Esophagus muscularis mucosa (tissue), 4 donors: ENCODE results near the gene WWOX. TPM values are rescaled to one million over a fixed set of nuclear protein-coding genes. Genes with fewer than 3 reads are reported as not detected.

ENCODE experiments used
- DNase-seq: peaks from one replicate; pipeline ENCODE4 v3.0.0-alpha.2; 2017; ENCODE audit errors: extremely low spot score
- H3K27ac ChIP-seq, 4 donors: fragments of 200-600 bp; sonication (generic); replicated peaks in 1 of 4; 1 replicate in 3 of 4; 2 replicates in 1 of 4; pipeline ENCODE4 v1.5.1; 2016 to 2019; ENCODE audit warnings: mild to moderate bottlenecking in 1 of 4
- H3K27me3 ChIP-seq, 4 donors: fragments of 200-600 bp; sonication (generic); one replicate each; pipeline versions ENCODE4 v1.5.1 to v1.6.0; 2016 to 2019
- H3K36me3 ChIP-seq, 4 donors: fragments of 200-600 bp; sonication (generic); one replicate each; pipeline ENCODE4 v1.5.1; 2016 to 2019
- H3K4me1 ChIP-seq, 4 donors: fragments of 200-600 bp; sonication (generic); one replicate each; pipeline ENCODE4 v1.5.1; 2016 to 2019
- H3K4me3 ChIP-seq, 4 donors: fragments of 200-600 bp; sonication (generic); 1 replicate in 2 of 4; 2 replicates in 2 of 4; pipeline ENCODE4 v1.5.1; 2016 to 2019; ENCODE audit warnings: mild to moderate bottlenecking in 4 of 4, moderate library complexity in 1 of 4
- H3K9me3 ChIP-seq, 4 donors: fragments of 200-600 bp; sonication (generic); 1 replicate in 3 of 4; 2 replicates in 1 of 4; pipeline ENCODE4 v1.5.1; 2016 to 2019
- EP300 ChIP-seq: sonication (generic); formaldehyde crosslinking; IDR thresholded peaks from one replicate; pipeline ENCODE4 v1.6.1; 2017; ENCODE audit warnings: antibody characterized with exemption
- POLR2A ChIP-seq: fragments of 450-650 bp; IDR thresholded peaks from one replicate; pipeline ENCODE4 v1.6.1; 2017; ENCODE audit warnings: antibody characterized with exemption, moderate library complexity, mild to moderate bottlenecking, low read depth
- POLR2AphosphoS5 ChIP-seq, 2 donors: sonication (generic); formaldehyde crosslinking; IDR thresholded peaks; one replicate each; pipeline ENCODE4 v1.6.1; 2017; ENCODE audit warnings: antibody characterized with exemption in 2 of 2
- WGBS: methylation state at CpG from one replicate; pipeline ENCODE4 v1.1.5; 2018; 5-methylcytosine and 5-hydroxymethylcytosine counted together
- intact Hi-C: fragments of 100-400 bp; cut with DNase I; formaldehyde crosslinking; loops from one replicate; pipeline ENCODE4 v1.15.1; 2023
- total RNA-seq, 4 donors: library from RNA; depleted of rRNA; stranded (reverse); fragments of >200 nt; gene quantifications; one replicate each; pipeline versions ENCODE4 v1.1.0 to v1.2.1, GENCODE V29; 2016
- TF ChIP-seq, protein P1 (sequence below), 3 experiments: fragments of 200-600 bp in 2 of 3; fragments of 450-650 bp in 1 of 3; sonication (generic) in 2 of 3; IDR thresholded peaks; one replicate each; pipeline ENCODE4 v1.5.1; 2017 to 2019; ENCODE audit warnings: antibody characterized with exemption in 3 of 3, mild to moderate bottlenecking in 2 of 3, moderate library complexity in 1 of 3

Gene WWOX
- total RNA-seq, 4 donors from 2014 or later, result 14.4 to 27.8 (median 15.4) TPM

DNA sequence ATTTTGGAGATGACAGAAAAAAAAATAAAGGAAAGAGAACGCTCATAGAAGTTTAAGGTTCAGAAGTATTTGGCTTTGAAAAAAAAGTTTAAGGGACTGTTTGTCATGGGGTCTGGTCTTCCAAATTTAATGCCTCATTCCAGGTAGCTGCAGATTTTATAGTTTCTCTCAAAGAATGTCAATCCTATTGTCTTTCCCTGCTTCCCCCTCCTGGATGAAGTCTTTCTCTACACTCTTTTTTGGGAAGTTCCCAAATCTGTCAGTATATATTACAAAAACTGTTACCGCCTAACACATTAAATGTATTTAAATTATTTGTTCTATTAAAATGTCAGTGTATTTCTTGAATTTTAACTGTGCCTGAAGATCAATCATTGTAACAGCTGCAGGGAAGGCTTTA lies 1043.6 kb downstream of the WWOX start:
- H3K9me3 ChIP-seq, result no peaks in the 10 kb centered on the region
- WGBS, result 95% methylated on average over 2 of the region's 2 CpGs
- TF ChIP-seq POLR2A (no peak), EP300 (no peak), POLR2AphosphoS5 (IDR thresholded peaks at IDR 0.05) (no peak)
- TF ChIP-seq, protein P1, sequence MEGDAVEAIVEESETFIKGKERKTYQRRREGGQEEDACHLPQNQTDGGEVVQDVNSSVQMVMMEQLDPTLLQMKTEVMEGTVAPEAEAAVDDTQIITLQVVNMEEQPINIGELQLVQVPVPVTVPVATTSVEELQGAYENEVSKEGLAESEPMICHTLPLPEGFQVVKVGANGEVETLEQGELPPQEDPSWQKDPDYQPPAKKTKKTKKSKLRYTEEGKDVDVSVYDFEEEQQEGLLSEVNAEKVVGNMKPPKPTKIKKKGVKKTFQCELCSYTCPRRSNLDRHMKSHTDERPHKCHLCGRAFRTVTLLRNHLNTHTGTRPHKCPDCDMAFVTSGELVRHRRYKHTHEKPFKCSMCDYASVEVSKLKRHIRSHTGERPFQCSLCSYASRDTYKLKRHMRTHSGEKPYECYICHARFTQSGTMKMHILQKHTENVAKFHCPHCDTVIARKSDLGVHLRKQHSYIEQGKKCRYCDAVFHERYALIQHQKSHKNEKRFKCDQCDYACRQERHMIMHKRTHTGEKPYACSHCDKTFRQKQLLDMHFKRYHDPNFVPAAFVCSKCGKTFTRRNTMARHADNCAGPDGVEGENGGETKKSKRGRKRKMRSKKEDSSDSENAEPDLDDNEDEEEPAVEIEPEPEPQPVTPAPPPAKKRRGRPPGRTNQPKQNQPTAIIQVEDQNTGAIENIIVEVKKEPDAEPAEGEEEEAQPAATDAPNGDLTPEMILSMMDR (IDR thresholded peaks at IDR 0.05), result no peak
- H3K27me3 ChIP-seq, result no peaks in the 10 kb centered on the region
- H3K4me3 ChIP-seq, result no peak overlapping the region
- no peak for DNase-seq
- no peaks in the 10 kb centered on the region for H3K4me1 ChIP-seq
- no peaks in the 10 kb centered on the region for H3K36me3 ChIP-seq
- no peak overlapping the region for H3K27ac ChIP-seq
- intact Hi-C loops, result no loop called here

DNA sequence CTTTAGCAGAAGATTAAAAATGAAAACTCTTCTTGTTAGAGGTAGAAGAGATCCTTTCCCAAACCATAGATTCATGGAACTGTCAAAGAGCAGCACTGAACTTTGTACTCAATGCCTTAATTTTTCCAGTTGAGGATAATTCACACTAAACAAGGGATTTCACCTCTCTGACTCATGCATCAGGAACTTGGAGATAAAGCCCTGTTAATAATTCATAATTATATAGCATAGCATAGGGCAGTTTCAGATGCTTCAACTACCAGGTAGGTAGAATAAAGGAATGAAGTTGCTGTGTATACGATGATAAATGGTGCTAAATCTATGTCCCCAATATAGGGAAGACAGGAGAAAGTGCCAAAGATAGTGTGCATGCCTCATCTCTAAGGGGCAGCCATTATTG lies 1050.7 kb downstream of the WWOX start:
- H3K4me3 ChIP-seq, result no peak overlapping the region
- TF ChIP-seq POLR2AphosphoS5 (IDR thresholded peaks at IDR 0.05) (no peak), EP300 (no peak)
- TF ChIP-seq, protein P1 (IDR thresholded peaks at IDR 0.05), result no peak
- 0% methylated on average over 1 of the region's 1 CpG for WGBS
- H3K27ac ChIP-seq, result no peak overlapping the region
- no peak for DNase-seq
- H3K27me3 ChIP-seq, result no peaks in the 10 kb centered on the region
- H3K9me3 ChIP-seq, result no peaks in the 10 kb centered on the region
- H3K36me3 ChIP-seq, result no peaks in the 10 kb centered on the region
- intact Hi-C loops, result no loop called here
- H3K4me1 ChIP-seq, result no peaks in the 10 kb centered on the region

DNA sequence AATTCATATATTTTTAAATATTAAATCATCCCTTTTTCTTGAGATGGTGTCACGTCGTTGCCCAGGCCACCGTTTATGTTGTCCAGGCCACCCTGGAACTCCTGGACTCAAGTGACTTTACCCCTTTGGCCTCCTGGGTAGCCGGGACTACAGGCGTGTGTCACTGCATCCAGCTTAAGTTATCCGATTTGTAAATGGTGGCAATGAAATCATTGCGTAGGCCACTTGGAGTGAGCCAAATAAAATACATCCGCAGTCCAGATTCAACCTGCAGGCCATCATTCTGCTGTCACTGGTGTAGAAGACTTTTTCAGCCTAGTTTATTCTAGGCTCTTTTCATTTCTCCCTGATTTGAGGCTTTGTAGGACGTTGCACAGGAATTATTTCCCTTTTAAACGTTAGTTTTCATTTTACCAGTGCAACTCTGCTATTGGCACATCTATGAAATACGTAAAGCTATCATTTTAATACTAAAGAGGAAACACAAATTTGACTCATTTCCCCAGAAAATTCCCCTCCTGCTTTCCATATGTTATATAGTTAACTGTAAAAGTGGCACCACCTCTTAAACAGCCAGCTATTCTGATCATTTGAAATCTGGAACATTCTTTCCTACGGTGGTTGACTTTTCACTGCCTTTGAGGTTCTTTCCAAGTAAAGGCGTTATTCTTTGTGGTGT lies 1051.3 kb downstream of the WWOX start:
- Histone ChIP-seq H3K27me3 (no peaks in the 10 kb centered on the region), H3K36me3 (no peaks in the 10 kb centered on the region), H3K4me3 (no peak overlapping the region), H3K9me3 (no peaks in the 10 kb centered on the region), H3K27ac (no peak overlapping the region), H3K4me1 (no peaks in the 10 kb centered on the region)
- intact Hi-C loops, result no loop called here
- TF ChIP-seq POLR2AphosphoS5 (IDR thresholded peaks at IDR 0.05) (no peak), EP300 (no peak), POLR2A (no peak)
- TF ChIP-seq, protein P1 (IDR thresholded peaks at IDR 0.05), result no peak
- 68% methylated on average over 13 of the region's 13 CpGs for whole genome bisulfite sequencing
- DNase-seq, result no peak

DNA sequence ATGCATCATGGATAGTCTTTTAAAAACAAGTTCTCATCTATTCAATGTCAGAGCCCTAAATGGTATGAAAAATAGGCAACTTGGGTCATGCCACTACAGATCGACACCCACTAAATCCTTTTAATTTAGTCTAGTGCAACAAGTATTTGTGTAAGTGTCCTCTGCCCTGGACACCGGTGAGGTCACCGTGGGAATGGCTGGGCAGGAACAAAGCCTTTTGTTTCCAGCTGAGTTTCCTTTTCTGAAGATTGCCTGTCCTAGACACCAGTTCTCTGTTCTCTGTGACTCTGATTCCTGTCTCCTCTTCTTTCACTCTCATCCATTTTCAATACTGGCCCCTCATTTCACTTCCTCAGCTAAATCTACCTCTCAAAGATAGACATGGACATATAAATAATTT lies 1054.6 kb downstream of the WWOX start:
- TF ChIP-seq EP300 (no peak), POLR2A (no peak), POLR2AphosphoS5 (IDR thresholded peaks at IDR 0.05) (no peak)
- TF ChIP-seq, protein P1 (IDR thresholded peaks at IDR 0.05), result no peak
- no peak overlapping the region for H3K4me3 ChIP-seq
- H3K9me3 ChIP-seq, result no peaks in the 10 kb centered on the region
- intact Hi-C loops, result no loop called here
- no peak overlapping the region for H3K27ac ChIP-seq
- DNase-seq, result no peak
- H3K4me1 ChIP-seq, result no peaks in the 10 kb centered on the region
- WGBS, result 71% methylated on average over 3 of the region's 3 CpGs
- H3K36me3 ChIP-seq, result no peaks in the 10 kb centered on the region
- H3K27me3 ChIP-seq, result no peaks in the 10 kb centered on the region

DNA sequence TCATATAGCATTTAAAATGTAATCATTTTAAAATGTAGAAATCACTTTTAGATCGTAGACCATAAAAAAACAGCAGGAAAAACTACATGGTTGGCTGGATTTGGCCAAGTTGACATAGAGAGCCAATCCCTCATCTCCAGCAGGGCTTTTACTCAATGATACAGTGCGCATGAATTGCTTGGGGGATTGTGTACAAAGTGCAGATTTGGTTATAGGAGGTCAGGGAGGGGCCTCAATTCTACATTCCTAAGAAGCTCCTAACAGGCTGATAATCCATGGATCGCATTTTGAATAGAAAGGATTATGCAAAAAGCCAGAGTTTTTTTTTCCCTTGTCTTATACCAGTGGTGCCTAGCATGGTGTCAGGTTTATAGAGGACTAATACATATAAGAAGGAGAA lies 1056.0 kb downstream of the WWOX start:
- H3K4me1 ChIP-seq, result no peaks in the 10 kb centered on the region
- no peaks in the 10 kb centered on the region for H3K36me3 ChIP-seq
- TF ChIP-seq EP300 (no peak), POLR2A (no peak), POLR2AphosphoS5 (IDR thresholded peaks at IDR 0.05) (no peak)
- TF ChIP-seq, protein P1 (IDR thresholded peaks at IDR 0.05), result no peak
- H3K9me3 ChIP-seq, result no peaks in the 10 kb centered on the region
- H3K27me3 ChIP-seq, result no peaks in the 10 kb centered on the region
- H3K4me3 ChIP-seq, result no peak overlapping the region
- no peak for DNase-seq
- intact Hi-C loops, result no loop called here
- H3K27ac ChIP-seq, result no peak overlapping the region
- 73% methylated on average over 3 of the region's 3 CpGs for WGBS
